ENCODE results near the gene TMTC2.
A peak's percentile ranks its signal among the peaks of the same experiment; 100 is the strongest.

Gene TMTC2

DNA sequence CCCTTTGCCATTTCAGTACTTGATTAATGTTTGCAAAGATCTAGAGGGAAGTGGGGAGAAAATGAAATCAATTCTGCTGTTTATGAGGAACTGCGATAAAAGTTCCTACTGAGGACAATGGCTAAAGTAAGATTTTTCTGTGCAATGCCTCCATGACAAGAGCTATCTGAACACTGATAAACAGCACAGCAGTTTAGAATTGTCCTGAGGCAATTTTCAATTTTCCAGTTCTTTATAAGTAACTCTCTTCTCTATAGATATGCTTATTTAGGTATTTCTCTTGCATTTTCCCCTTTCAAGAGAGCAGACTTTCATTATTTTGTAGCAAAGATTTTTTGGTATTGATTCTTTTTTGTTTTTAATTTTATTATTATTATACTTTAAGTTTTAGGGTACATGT, 34.6 kb upstream of the TMTC2 start:
- Histone ChIP-seq H3K36me3 (ENCODE audit: insufficient read depth, low read length) (no peaks in the 10 kb centered on the region), H3K4me3 (0 out of 2 replicates have a peak overlapping the region, but pooled peaks have one; percentile 3), H3K9me3 (ENCODE audit: low read depth, low read length) (no peaks in the 10 kb centered on the region), H3K27ac (peak overlapping the region; percentile 57; the same call in 1 of the 2 replicates), H3K9ac (ENCODE audit: insufficient read length) (no peak overlapping the region)
- no peak for TF ChIP-seq EZH2 (IDR thresholded peaks at IDR 0.05)
- no peak for TF ChIP-seq FOXP2 (optimal IDR thresholded peaks at IDR 0.05; ENCODE audit: control extremely low read depth, extremely low read length, insufficient read depth)
- no peak for TF ChIP-seq POLR2AphosphoS5 (IDR thresholded peaks at IDR 0.05; ENCODE audit: borderline replicate concordance, low read depth, low read length)
- peak; percentile 60 for DNase-seq (ENCODE audit: low read depth, low spot score)

DNA sequence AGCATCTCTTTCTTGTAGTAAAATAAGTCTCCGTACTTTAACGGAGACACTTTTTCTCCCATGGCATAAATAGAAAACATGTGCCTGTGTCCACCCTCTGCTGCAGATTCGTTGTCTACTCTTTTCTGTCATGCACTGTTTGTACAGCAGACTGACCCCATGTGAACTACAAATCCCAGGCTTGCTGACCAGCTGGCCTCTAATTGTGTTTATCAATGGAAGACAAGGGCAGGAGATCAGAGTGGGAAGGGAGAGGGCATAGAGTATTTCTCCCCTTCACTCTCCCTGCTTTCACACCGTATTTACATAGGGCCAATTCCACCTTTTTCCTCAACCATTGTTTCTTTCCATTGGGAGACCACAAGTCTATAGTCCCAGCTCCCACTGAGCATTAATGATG, 31.0 kb upstream of the TMTC2 start:
- Histone ChIP-seq H3K9ac (ENCODE audit: insufficient read length) (no peak overlapping the region), H3K36me3 (ENCODE audit: insufficient read depth, low read length) (no peaks in the 10 kb centered on the region), H3K27ac (no peak overlapping the region), H3K9me3 (ENCODE audit: low read depth, low read length) (no peaks in the 10 kb centered on the region), H3K4me3 (no peak overlapping the region)
- no peak for TF ChIP-seq POLR2AphosphoS5 (IDR thresholded peaks at IDR 0.05; ENCODE audit: borderline replicate concordance, low read depth, low read length)
- no peak for TF ChIP-seq FOXP2 (optimal IDR thresholded peaks at IDR 0.05; ENCODE audit: control extremely low read depth, extremely low read length, insufficient read depth)
- TF ChIP-seq EZH2 (IDR thresholded peaks at IDR 0.05): no peak
- DNase-seq (ENCODE audit: low read depth, low spot score): no peak

DNA sequence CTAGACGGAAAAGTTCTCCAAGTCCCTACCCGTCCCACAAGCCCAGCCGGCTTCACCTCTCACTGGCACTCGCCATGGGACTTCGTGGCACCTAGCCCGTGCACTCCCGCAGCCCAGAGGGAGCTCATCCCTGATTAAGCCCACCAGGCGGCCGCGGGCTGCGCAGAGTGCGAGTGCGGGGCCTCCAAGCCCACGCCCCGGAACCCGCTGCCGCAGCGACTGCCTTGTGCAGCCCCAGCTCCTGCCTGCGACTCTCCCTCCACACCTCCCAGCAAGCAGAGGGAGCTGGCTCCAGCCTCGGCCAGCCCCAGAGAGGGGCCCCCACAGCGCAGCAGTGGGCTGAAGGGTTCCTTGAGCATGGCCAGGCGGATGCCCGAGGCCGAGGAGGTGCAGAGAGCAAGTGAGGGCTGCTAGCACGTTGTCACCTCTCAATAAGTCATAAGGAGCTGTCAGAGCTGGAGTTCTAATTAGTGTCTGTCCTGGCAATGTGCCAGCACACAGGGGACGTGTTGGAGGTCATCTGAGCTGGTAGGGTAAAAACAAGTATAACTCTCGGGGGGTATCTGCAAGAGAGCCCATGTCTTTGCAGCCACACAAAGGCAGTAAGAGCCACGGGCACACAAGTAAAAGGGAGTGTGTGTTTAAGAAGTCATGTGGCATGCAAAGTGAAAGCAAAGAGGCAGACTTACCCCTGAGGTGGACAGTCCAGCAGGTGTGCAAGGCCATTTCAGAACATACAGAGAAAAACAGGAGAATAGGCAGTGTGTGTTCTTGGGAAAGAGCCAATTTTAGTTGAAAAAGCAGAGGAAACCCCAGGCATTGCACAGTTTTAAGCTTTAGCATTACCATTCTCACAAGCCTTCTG, 27.1 kb upstream of the TMTC2 start:
- Histone ChIP-seq H3K27ac (no peak overlapping the region), H3K9me3 (ENCODE audit: low read depth, low read length) (no peaks in the 10 kb centered on the region), H3K36me3 (ENCODE audit: insufficient read depth, low read length) (no peaks in the 10 kb centered on the region), H3K4me3 (no peak overlapping the region), H3K9ac (ENCODE audit: insufficient read length) (no peak overlapping the region)
- no peak for DNase-seq (ENCODE audit: low read depth, low spot score)
- no peak for TF ChIP-seq FOXP2 (optimal IDR thresholded peaks at IDR 0.05; ENCODE audit: control extremely low read depth, extremely low read length, insufficient read depth)
- TF ChIP-seq EZH2 (IDR thresholded peaks at IDR 0.05): no peak
- no peak for TF ChIP-seq POLR2AphosphoS5 (IDR thresholded peaks at IDR 0.05; ENCODE audit: borderline replicate concordance, low read depth, low read length)

DNA sequence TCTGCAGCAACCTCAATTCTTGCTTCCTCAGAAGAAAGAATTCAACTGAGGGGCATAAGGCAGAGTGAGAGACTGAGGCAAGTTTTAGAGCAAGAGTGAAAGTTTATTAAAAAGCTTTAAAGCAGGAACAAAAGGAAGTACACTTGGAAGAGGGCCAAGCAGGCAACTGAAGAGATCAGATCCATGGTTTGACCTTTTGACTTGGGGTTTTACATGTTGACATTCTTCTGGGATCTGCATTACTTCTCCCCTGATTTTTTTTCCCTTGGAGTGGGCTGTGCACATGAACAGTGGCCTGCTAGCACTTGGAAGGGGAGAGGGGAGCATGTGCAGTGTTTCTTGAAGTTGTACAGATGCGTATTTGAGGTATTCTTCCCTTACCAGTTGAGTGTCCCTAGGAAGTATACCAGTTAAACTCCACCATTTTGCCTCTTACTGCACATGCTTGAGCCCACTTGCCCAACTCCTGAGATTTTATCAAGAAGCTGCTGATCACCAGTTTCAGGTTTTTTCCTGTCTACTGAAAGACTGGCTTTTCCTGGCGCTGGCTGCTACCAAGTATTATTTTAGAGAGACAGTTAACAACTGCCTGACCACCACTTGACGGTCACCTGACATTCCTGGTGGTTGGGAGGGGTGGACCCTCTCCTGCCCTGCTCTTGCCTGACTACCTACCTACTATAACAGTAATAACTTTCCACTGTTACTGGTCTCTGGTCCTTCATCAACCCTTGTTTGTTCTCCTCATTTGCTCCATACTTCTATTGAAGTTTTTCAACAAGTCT, 26.0 kb upstream of the TMTC2 start:
- DNase-seq (ENCODE audit: low read depth, low spot score): no peak
- TF ChIP-seq FOXP2 (optimal IDR thresholded peaks at IDR 0.05; ENCODE audit: control extremely low read depth, extremely low read length, insufficient read depth) (no peak), POLR2AphosphoS5 (IDR thresholded peaks at IDR 0.05; ENCODE audit: borderline replicate concordance, low read depth, low read length) (no peak), EZH2 (IDR thresholded peaks at IDR 0.05) (no peak)
- H3K9ac ChIP-seq (ENCODE audit: insufficient read length): no peak overlapping the region

DNA sequence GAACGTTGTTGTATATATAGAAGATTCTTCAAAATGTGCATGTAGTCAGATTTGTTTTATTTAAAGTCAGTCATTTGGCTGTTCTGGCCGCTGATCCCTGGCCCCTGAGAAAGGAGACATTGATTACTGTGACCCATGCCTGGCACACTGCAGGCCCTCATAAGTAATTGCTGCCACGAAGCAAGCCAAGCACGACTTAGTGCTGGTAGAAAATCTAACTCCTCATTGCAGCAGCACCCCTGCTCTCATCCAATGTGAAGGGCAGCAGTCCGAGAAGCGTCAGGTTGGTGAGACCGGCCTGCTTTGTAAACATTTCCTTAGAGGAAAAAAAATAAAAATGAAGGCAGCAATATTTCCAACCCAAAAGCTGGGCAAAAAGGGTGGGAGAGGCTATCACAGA, 22.8 kb upstream of the TMTC2 start:
- Histone ChIP-seq H3K9ac (ENCODE audit: insufficient read length) (no peak overlapping the region), H3K36me3 (ENCODE audit: insufficient read depth, low read length) (no peaks in the 10 kb centered on the region), H3K4me3 (no peak overlapping the region), H3K9me3 (ENCODE audit: low read depth, low read length) (no peaks in the 10 kb centered on the region), H3K27ac (no peak overlapping the region)
- no peak for DNase-seq (ENCODE audit: low read depth, low spot score)
- TF ChIP-seq FOXP2 (optimal IDR thresholded peaks at IDR 0.05; ENCODE audit: control extremely low read depth, extremely low read length, insufficient read depth) (no peak), EZH2 (IDR thresholded peaks at IDR 0.05) (no peak), POLR2AphosphoS5 (IDR thresholded peaks at IDR 0.05; ENCODE audit: borderline replicate concordance, low read depth, low read length) (no peak)

More for the DNA sequence above, 26.0 kb upstream of the TMTC2 start:
- Histone ChIP-seq H3K27ac (no peak overlapping the region), H3K36me3 (ENCODE audit: insufficient read depth, low read length) (no peaks in the 10 kb centered on the region), H3K4me3 (no peak overlapping the region), H3K9me3 (ENCODE audit: low read depth, low read length) (no peaks in the 10 kb centered on the region)

DNA sequence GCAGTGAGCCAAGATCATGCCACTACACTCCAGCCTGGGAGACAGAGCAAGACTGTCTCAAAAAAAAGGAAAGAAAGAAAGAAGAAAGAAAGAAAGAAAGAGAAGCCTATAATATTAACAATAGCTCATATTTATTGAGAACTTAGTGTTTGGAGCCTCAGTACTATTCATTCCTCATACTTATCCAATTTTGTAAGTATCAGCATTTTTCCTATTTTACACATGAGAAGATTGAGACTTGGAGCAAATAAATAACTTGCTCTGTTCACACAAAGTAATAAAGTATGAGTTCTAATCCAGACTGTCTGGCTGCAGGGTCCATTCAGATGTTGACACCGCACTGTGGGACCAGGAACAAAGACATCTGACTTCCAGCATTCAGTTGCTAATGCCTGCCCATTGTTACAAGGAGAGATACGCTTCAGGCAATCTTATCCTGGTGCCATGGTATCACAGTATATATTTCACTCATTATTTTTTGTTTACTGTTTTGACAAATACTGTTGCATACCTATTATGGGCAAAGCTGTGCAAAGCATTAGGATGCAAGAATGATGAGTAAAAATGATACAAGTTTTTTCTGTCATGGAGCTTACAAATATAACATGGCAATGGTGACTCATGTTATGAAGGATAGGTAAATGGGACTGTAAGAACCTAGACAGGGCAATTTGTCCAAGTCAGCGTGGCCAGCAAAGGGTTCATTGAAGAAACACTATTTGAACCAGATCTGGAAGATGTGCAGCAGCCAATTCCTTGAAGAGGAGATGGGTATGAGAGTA, 21.4 kb upstream of the TMTC2 start:
- DNase-seq (ENCODE audit: low read depth, low spot score): no peak
- Histone ChIP-seq H3K9ac (ENCODE audit: insufficient read length) (no peak overlapping the region), H3K4me3 (no peak overlapping the region), H3K36me3 (ENCODE audit: insufficient read depth, low read length) (no peaks in the 10 kb centered on the region), H3K27ac (no peak overlapping the region), H3K9me3 (ENCODE audit: low read depth, low read length) (no peaks in the 10 kb centered on the region)
- TF ChIP-seq EZH2 (IDR thresholded peaks at IDR 0.05): no peak
- no peak for TF ChIP-seq FOXP2 (optimal IDR thresholded peaks at IDR 0.05; ENCODE audit: control extremely low read depth, extremely low read length, insufficient read depth)
- no peak for TF ChIP-seq POLR2AphosphoS5 (IDR thresholded peaks at IDR 0.05; ENCODE audit: borderline replicate concordance, low read depth, low read length)

DNA sequence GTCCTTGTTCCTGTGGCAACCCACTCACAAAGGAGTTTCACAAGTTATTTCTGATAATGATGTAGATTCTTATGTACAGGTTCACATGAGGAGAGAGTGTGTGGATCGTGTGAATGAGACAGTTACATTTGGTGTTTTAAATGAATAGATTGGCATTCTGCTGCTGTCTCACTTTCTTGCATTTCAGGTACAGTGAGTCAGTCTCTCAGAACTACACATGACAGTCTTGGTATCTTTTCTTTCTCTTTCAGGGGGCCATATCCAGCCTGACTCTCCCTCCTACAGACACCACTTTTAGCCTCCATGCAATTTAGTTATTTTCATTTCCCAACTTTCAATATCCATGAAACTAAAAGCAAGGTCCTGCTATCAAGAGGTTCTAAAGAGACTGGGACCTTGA, 19.9 kb upstream of the TMTC2 start:
- DNase-seq (ENCODE audit: low read depth, low spot score): no peak
- TF ChIP-seq POLR2AphosphoS5 (IDR thresholded peaks at IDR 0.05; ENCODE audit: borderline replicate concordance, low read depth, low read length): no peak
- no peak for TF ChIP-seq FOXP2 (optimal IDR thresholded peaks at IDR 0.05; ENCODE audit: control extremely low read depth, extremely low read length, insufficient read depth)
- TF ChIP-seq EZH2 (IDR thresholded peaks at IDR 0.05): no peak
- Histone ChIP-seq H3K36me3 (ENCODE audit: insufficient read depth, low read length) (no peaks in the 10 kb centered on the region), H3K9me3 (ENCODE audit: low read depth, low read length) (no peaks in the 10 kb centered on the region), H3K4me3 (no peak overlapping the region), H3K27ac (no peak overlapping the region), H3K9ac (ENCODE audit: insufficient read length) (no peak overlapping the region)

Data from SK-N-MC (cell line).